GM13977 (cell line): ENCODE data around the gene CD5L.

Source experiments
- DNase-seq: peaks from one replicate; pipeline ENCODE4 v3.0.0; 2012; ENCODE audit warnings: low spot score
- CTCF ChIP-seq: IDR thresholded peaks from 2 replicates; pipeline ENCODE4 v1.5.1; 2012; ENCODE audit warnings: mild to moderate bottlenecking, control low read depth; ENCODE audit not compliant: insufficient read depth; ENCODE audit errors: extremely low read depth, missing control alignments
- in situ Hi-C: fragments of 300-500 bp; cut with MboI; formaldehyde crosslinking; loops from one replicate; pipeline ENCODE4 v1.12.0; 2022; ENCODE audit warnings: low sequenced_read_pairs, low pct_unique_long_range_greater_than_20kb, mixed read lengths, inconsistent platforms; ENCODE audit not compliant: unreplicated experiment

Gene CD5L

GRCh38 chr1:157820299-157820698 is 21.3 kb downstream of the CD5L start:
- TF ChIP-seq CTCF: no peak
- in situ Hi-C loops: no loop called here

GRCh38 chr1:157819896-157820295 is 21.7 kb downstream of the CD5L start, which contains the start of gene FCRL1:
Gene FCRL1 (minus strand): TSS chr1:157820120. CDS start chr1:157820037, 83 bp downstream.
- TF ChIP-seq CTCF: no peak
- in situ Hi-C loops: no loop called here
- no peak for DNase-seq

More at GRCh38 chr1:157820299-157820698, 21.3 kb downstream of the CD5L start:
- no peak for DNase-seq

GRCh38 chr1:157819215-157819614 is 22.4 kb downstream of the CD5L start:
- DNase-seq: no peak
- in situ Hi-C loops: no loop called here
- no peak for TF ChIP-seq CTCF

- in situ Hi-C loops: no loop called here
These were observed 28.3 kb downstream of the CD5L start for GRCh38 chr1:157813269-157813668.

GRCh38 chr1:157806431-157807149 is 35.0 kb downstream of the CD5L start:
- no peak for TF ChIP-seq CTCF
- in situ Hi-C loops: no loop called here
- no peak for DNase-seq

More at GRCh38 chr1:157813269-157813668, 28.3 kb downstream of the CD5L start:
- TF ChIP-seq CTCF: no peak
- DNase-seq: no peak

GRCh38 chr1:157803851-157804250 is 37.8 kb downstream of the CD5L start:
- in situ Hi-C loops: no loop called here

More at GRCh38 chr1:157803851-157804250, 37.8 kb downstream of the CD5L start:
- no peak for DNase-seq
- no peak for TF ChIP-seq CTCF
